ENCODE data around the gene L1CAM. TPM values are rescaled to one million over a fixed set of nuclear protein-coding genes. Genes with fewer than 3 reads are reported as not detected.
A peak's percentile ranks its signal among the peaks of the same experiment; 100 is the strongest.
"Not testable (repeated sequence)": the region's sequence is repeated elsewhere in the genome, so short reads cannot be mapped to it uniquely, and the experiment has no call there.

Gene L1CAM
- total RNA-seq, 1 experiment from 2014 or later: 49.7 TPM

DNA sequence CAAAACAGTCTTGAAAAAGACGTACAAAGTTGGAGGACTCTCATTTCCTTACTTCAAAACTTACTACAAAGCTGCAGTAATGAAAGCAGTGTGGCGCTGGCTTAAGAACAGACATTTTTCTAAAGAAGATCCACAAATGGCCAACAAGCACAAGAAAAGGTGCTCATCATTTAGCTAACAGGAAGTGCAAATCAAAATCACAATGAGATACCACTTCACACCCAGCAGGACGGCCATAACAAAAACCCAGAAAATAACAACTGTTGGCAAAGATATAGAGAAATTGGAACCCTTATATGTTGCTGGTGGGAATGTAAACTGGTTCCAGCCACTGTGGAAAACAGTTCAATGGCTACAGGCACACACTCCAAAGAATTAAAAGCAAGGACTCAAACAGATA, 59.0 kb downstream of the L1CAM start:
- DNase-seq (ENCODE audit: low read depth): no peak
- in situ Hi-C loops (cut with HindIII; ENCODE audit: low pct_unique_long_range_greater_than_20kb, low sequenced_read_pairs): no loop called here

DNA sequence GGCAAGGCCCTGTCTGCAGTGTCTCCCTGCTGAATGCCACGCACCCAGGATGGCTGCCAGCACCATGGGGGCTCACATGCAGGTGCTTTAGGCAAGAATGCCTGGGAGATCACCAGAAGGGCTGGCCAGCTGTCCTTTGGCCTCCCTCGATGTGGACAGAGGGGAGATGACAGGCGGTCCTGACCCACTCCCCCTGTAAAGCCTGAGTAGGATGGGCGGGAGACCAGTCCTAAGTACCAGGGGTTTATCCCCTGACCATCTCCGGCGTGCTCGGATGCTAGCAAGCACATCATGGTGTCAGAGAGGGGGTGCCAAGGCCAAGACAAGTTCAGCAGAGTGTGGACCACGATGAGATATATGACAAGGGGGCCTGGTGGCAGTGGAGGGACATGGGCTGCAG, 60.9 kb downstream of the L1CAM start:
- in situ Hi-C loops (cut with HindIII; ENCODE audit: low pct_unique_long_range_greater_than_20kb, low sequenced_read_pairs): no loop called here
- no peak for DNase-seq (ENCODE audit: low read depth)

DNA sequence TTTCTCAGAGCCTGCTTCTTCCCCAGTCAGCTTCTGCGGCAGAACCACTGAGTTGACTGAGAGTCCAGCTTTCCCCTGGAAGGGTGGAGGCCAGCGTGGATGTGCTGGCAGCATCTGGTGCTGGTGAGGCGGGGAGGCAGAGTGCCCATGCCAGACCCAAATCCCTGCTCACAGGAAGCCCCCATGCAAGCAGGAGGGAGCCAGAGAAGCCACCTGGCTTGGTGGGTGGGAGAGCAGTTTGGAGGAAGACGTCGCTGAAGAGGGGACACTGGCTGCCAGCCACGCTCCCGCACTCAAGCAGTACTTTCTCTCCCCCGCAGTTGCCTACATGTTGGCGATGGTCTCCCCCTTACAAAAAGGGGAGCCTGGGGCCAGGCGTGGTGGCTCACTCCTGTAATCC, 61.6 kb downstream of the L1CAM start:
- DNase-seq (ENCODE audit: low read depth): no peak
- in situ Hi-C loops (cut with HindIII; ENCODE audit: low pct_unique_long_range_greater_than_20kb, low sequenced_read_pairs): no loop called here

DNA sequence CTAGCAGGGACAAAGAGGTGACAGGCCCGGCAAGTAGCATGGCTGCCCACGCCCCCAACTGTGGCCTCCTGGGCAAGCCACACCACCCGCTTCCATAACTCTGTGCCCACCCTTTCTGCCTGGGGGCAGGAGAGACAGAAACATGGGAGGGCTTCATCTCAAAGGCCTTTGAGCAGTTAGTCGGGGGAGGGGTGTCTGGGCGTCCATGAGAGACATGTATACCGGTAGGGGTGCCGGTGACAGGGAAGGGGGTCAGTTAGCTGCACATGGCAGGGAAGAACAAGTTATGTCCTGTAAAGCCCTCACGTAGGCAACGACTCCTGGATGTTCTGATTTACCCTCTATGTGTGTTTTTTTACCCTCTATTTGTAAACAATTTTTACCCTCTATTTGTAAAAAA, 64.9 kb downstream of the L1CAM start:
- in situ Hi-C loops (cut with HindIII; ENCODE audit: low pct_unique_long_range_greater_than_20kb, low sequenced_read_pairs): no loop called here
- DNase-seq (ENCODE audit: low read depth): no peak

DNA sequence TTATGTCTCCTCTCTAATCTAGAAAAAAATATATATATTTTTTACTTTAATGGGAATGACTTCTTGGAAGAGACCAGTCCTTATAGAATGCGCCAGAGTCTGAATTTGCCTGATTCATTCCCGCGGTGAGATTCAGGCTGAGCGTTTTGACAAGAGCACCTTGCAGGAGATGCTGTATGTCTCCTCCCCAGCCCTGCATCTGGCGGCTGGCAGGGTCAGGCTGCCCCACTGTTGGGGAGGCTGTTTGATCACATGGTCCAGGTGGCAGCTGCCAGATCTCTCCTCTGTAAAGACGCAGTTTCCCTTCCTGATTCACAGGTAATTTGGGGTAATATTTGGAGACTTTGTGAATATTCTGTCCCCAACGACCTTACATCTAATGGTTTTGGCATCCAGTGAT, 65.4 kb downstream of the L1CAM start:
- no peak for DNase-seq (ENCODE audit: low read depth)
- in situ Hi-C loops (cut with HindIII; ENCODE audit: low pct_unique_long_range_greater_than_20kb, low sequenced_read_pairs): no loop called here

- DNase-seq (ENCODE audit: low read depth): no peak
- in situ Hi-C loops (cut with HindIII; ENCODE audit: low pct_unique_long_range_greater_than_20kb, low sequenced_read_pairs): no loop called here
Observed at GRCh38 chrX:153819384-153820040, 66.5 kb downstream of the L1CAM start.

- peak; percentile 14 for DNase-seq (ENCODE audit: low read depth)
- in situ Hi-C loops (cut with HindIII; ENCODE audit: low pct_unique_long_range_greater_than_20kb, low sequenced_read_pairs): no loop called here
Observed at GRCh38 chrX:153818571-153819383, 67.2 kb downstream of the L1CAM start.

DNA sequence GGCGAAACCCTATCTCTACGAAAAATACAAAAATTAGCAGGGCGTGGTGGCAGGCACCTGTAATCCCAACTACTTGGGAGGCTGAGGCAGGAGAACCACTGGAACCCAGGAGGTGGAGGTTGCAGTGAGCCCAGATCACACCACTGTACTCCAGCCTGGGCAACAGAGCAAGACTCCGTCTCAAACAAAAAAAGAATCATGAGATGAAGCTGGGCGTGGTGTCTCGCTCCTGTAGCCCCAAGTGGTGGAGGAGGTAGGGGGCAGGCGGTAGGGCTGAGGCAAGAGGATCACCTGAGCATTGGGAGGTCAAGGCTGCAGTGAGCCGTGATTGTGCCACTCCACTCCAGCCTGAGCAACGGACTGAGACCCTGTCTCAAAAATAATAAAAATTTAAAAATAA, 67.9 kb downstream of the L1CAM start:
- in situ Hi-C loops (cut with HindIII; ENCODE audit: low pct_unique_long_range_greater_than_20kb, low sequenced_read_pairs); DNase-seq (ENCODE audit: low read depth): not testable (repeated sequence)

DNA sequence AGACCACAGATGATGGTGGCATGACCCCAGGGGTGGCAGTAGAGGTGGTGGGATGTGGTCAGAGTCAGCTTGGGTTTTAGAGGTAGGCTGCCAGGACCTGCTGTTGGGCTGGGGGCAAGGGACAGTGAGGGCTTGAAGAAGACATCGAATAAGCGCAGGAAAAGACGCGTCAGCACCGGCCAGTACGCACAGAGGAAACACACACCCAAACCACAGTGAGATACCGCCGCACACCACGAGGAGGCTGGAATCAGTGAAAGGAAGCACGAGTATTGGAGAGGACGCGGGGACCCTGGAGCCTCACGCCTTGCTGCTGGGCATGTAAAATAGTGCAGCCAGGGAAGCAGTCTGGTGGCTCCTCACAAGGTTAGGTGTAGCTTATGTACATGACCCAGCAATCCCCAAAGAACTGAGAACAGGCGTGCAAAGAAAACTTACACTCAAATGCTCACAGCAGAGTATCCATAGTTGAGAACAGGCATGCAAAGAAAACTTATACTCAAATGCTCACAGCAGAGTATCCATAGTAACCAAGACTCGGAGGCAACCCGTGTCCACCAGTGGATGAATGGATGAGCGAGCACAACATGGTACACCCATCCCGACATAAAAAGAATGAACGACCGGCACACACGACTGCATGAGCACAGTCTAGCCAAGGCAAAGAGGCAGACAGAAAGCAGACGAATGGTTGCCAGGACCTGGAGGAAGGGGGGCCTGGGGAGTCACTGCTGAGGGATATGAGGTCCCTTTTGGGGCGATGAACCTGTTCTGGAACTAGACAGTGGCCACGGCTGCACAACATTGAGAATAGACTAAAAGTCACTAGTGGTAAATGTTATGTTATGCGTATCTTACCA, 68.9 kb downstream of the L1CAM start:
- no peak for DNase-seq (ENCODE audit: low read depth)
- in situ Hi-C loops (cut with HindIII; ENCODE audit: low pct_unique_long_range_greater_than_20kb, low sequenced_read_pairs): no loop called here

- no peak for DNase-seq (ENCODE audit: low read depth)
- in situ Hi-C loops (cut with HindIII; ENCODE audit: low pct_unique_long_range_greater_than_20kb, low sequenced_read_pairs): no loop called here
Observed at GRCh38 chrX:153814591-153815315, 71.2 kb downstream of the L1CAM start.

DNA sequence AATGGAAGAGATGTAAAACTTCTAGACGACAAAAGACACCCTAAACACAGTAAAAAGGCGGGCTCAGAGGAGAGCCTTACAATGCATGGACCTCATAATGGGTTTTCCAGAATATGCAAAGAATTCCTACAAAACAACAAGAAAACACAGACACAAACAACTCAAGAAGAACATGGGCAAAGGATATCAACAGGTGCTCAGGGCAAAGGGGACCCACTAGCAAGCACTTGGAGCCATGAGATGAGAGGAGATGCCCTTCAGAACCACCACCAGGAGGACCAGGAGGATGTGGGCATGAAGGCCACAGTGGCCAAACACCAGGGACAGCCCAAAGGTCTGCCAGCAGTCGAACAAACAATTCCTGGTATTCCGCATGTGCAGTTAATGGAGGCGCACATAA, 72.8 kb downstream of the L1CAM start:
- in situ Hi-C loops (cut with HindIII; ENCODE audit: low pct_unique_long_range_greater_than_20kb, low sequenced_read_pairs): no loop called here
- no peak for DNase-seq (ENCODE audit: low read depth)

DNA sequence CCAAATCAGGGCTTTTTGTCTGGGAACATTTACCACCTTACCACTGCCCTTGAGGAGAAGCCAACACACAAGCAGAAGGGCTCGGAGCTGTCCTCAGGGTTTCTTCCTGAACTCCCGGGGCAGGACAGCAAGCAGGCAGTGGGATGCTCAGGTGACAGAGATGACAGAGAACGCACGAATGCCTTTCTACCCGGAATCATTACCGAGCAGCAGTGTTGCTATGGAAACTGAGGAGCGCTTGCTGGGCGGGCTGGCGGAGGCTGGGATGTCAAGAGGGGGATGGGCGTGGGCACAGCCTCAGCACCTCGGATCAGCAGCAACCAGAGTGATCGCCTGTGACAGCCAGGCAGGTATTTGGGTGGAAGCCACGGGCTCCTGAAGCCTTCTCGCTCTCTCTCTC, 73.8 kb downstream of the L1CAM start:
- in situ Hi-C loops (cut with HindIII; ENCODE audit: low pct_unique_long_range_greater_than_20kb, low sequenced_read_pairs): no loop called here
- DNase-seq (ENCODE audit: low read depth): no peak

Other genes with a start within 250 kb of the L1CAM start
- gene DUSP9, start 239.0 kb downstream of the L1CAM start, total RNA-seq (2014; rRNA removed; shearing (Covaris generic); ENCODE audit: low replicate concordance): 9.9 and 16.0 TPM in 2 replicates
- not detected in 2 replicates for gene PNCK, start 212.4 kb downstream of the L1CAM start, total RNA-seq (2014; rRNA removed; shearing (Covaris generic); ENCODE audit: low replicate concordance)
- gene SLC6A8, start 198.2 kb downstream of the L1CAM start, total RNA-seq (2014; rRNA removed; shearing (Covaris generic); ENCODE audit: low replicate concordance): 1.7 and 2.1 TPM in 2 replicates
- gene BCAP31, start 161.8 kb downstream of the L1CAM start, total RNA-seq (2014; rRNA removed; shearing (Covaris generic); ENCODE audit: low replicate concordance): 307 TPM in 2 replicates
- gene ABCD1, start 161.3 kb downstream of the L1CAM start, total RNA-seq (2014; rRNA removed; shearing (Covaris generic); ENCODE audit: low replicate concordance): 7.3 and 19.3 TPM in 2 replicates
- gene PLXNB3, start 121.9 kb downstream of the L1CAM start, total RNA-seq (2014; rRNA removed; shearing (Covaris generic); ENCODE audit: low replicate concordance): 1.7 and 2.5 TPM in 2 replicates
- gene SRPK3, start 105.1 kb downstream of the L1CAM start, total RNA-seq (2014; rRNA removed; shearing (Covaris generic); ENCODE audit: low replicate concordance): 0.29 TPM in 1 of 2 replicates, not detected in the other
- 44.9 and 63.0 TPM in 2 replicates for gene IDH3G, start 91.8 kb downstream of the L1CAM start, total RNA-seq (2014; rRNA removed; shearing (Covaris generic); ENCODE audit: low replicate concordance)
- 177 and 185 TPM in 2 replicates for gene SSR4, start 91.5 kb downstream of the L1CAM start, total RNA-seq (2014; rRNA removed; shearing (Covaris generic); ENCODE audit: low replicate concordance)
- 4.3 and 8.5 TPM in 2 replicates for gene PDZD4, start 55.6 kb downstream of the L1CAM start, total RNA-seq (2014; rRNA removed; shearing (Covaris generic); ENCODE audit: low replicate concordance)
- gene AVPR2, start 18.5 kb upstream of the L1CAM start, total RNA-seq (2014; rRNA removed; shearing (Covaris generic); ENCODE audit: low replicate concordance): 0.09 TPM in 1 of 2 replicates, not detected in the other
- gene ARHGAP4, start 40.1 kb upstream of the L1CAM start, total RNA-seq (2014; rRNA removed; shearing (Covaris generic); ENCODE audit: low replicate concordance): 8.1 and 15.3 TPM in 2 replicates
- 119 and 121 TPM in 2 replicates for gene NAA10, start 48.9 kb upstream of the L1CAM start, total RNA-seq (2014; rRNA removed; shearing (Covaris generic); ENCODE audit: low replicate concordance)
- gene RENBP, start 58.5 kb upstream of the L1CAM start, total RNA-seq (2014; rRNA removed; shearing (Covaris generic); ENCODE audit: low replicate concordance): 13.5 and 15.5 TPM in 2 replicates
- gene HCFC1, start 85.6 kb upstream of the L1CAM start, total RNA-seq (2014; rRNA removed; shearing (Covaris generic); ENCODE audit: low replicate concordance): 9.5 and 10.1 TPM in 2 replicates
- gene TMEM187, start 86.6 kb upstream of the L1CAM start, total RNA-seq (2014; rRNA removed; shearing (Covaris generic); ENCODE audit: low replicate concordance): 5.7 and 16.6 TPM in 2 replicates
- gene IRAK1, start 133.7 kb upstream of the L1CAM start, total RNA-seq (2014; rRNA removed; shearing (Covaris generic); ENCODE audit: low replicate concordance): 116 and 131 TPM in 2 replicates
- gene MECP2, start 211.5 kb upstream of the L1CAM start, total RNA-seq (2014; rRNA removed; shearing (Covaris generic); ENCODE audit: low replicate concordance): 20.9 and 26.7 TPM in 2 replicates